GM18519 (cell line): ENCODE measurements around the gene KRTAP10-1.
"Not testable (repeated sequence)": the region's sequence is repeated elsewhere in the genome, so short reads cannot be mapped to it uniquely, and the experiment has no call there.

ENCODE experiments used
- ATAC-seq: cut with Tn5 transposase; IDR thresholded peaks from one replicate; pipeline ENCODE4 v1.9.1; 2021; ENCODE audit warnings: mild to moderate bottlenecking, moderate library complexity; ENCODE audit not compliant: unreplicated experiment, low FRiP score

The KRTAP10-1 gene

GRCh38 chr21:44571844-44572782 is 32.1 kb upstream of the KRTAP10-1 start:
- no peak for ATAC-seq

GRCh38 chr21:44571296-44571695 is 31.3 kb upstream of the KRTAP10-1 start:
- ATAC-seq, result no peak

- no peak for ATAC-seq
Measured at GRCh38 chr21:44569861-44570517, 30.0 kb upstream of the KRTAP10-1 start.

GRCh38 chr21:44568667-44569556 is 28.9 kb upstream of the KRTAP10-1 start:
- no peak for ATAC-seq

- no peak for ATAC-seq
Measured at GRCh38 chr21:44568261-44568660, 28.3 kb upstream of the KRTAP10-1 start.

GRCh38 chr21:44567481-44568171 is 27.6 kb upstream of the KRTAP10-1 start:
- ATAC-seq, result no peak

- no peak for ATAC-seq
Measured at GRCh38 chr21:44566403-44566802, 26.4 kb upstream of the KRTAP10-1 start.

GRCh38 chr21:44564886-44565598 is 25.0 kb upstream of the KRTAP10-1 start:
- ATAC-seq, result no peak

- ATAC-seq, result no peak
Measured at GRCh38 chr21:44564099-44564498, 24.1 kb upstream of the KRTAP10-1 start.

GRCh38 chr21:44558695-44559094 is 18.7 kb upstream of the KRTAP10-1 start, which contains the start of gene KRTAP10-3:
Gene KRTAP10-3 (minus strand): TSS chr21:44558795. CDS start chr21:44558715, 80 bp downstream.
- ATAC-seq, result no peak

- not testable (repeated sequence) for ATAC-seq
Measured at GRCh38 chr21:44558329-44558675, 18.3 kb upstream of the KRTAP10-1 start.

- no peak for ATAC-seq
Measured at GRCh38 chr21:44557491-44558328, 17.7 kb upstream of the KRTAP10-1 start.

- no peak for ATAC-seq
Measured at GRCh38 chr21:44556879-44557278, 16.9 kb upstream of the KRTAP10-1 start.

GRCh38 chr21:44555200-44555875 is 15.3 kb upstream of the KRTAP10-1 start:
- no peak for ATAC-seq

GRCh38 chr21:44552681-44553080 is 12.7 kb upstream of the KRTAP10-1 start:
- no peak for ATAC-seq

- no peak for ATAC-seq
Measured at GRCh38 chr21:44552136-44552535, 12.1 kb upstream of the KRTAP10-1 start.

- no peak for ATAC-seq
Measured at GRCh38 chr21:44551340-44551961, 11.5 kb upstream of the KRTAP10-1 start, which contains the start of gene KRTAP10-2. Gene KRTAP10-2 (minus strand): TSS chr21:44551505. CDS start chr21:44551458, 47 bp downstream.
